SHP77 (cell line): ENCODE data around the gene NRCAM.

Source experiments
- DNase-seq, 2 experiments: peaks; one replicate each; lab custom pipeline; 2025; lab: John Stamatoyannopoulos, UW

The NRCAM gene

GRCh38 chr7:108246227-108246837 is 209.9 kb downstream of the NRCAM start:
- DNase-seq, result peak; percentile 20 to 28

GRCh38 chr7:108245523-108246226 is 210.6 kb downstream of the NRCAM start:
- no peak for DNase-seq

- DNase-seq, result no peak
These were observed 212.1 kb downstream of the NRCAM start for GRCh38 chr7:108244110-108244509.

GRCh38 chr7:108239501-108240225 is 216.6 kb downstream of the NRCAM start:
- DNase-seq, result no peak

- no peak for DNase-seq
These were observed 219.4 kb downstream of the NRCAM start for GRCh38 chr7:108236681-108237415.

- DNase-seq, result no peak
These were observed 220.7 kb downstream of the NRCAM start for GRCh38 chr7:108235451-108236061.

GRCh38 chr7:108234971-108235450 is 221.2 kb downstream of the NRCAM start:
- DNase-seq, result no peak

GRCh38 chr7:108234281-108234680 is 222.0 kb downstream of the NRCAM start:
- no peak for DNase-seq

- no peak for DNase-seq
These were observed 224.2 kb downstream of the NRCAM start for GRCh38 chr7:108232076-108232475.

- DNase-seq, result no peak
These were observed 225.0 kb downstream of the NRCAM start for GRCh38 chr7:108231221-108231620.

- DNase-seq, result no peak
These were observed 228.9 kb downstream of the NRCAM start for GRCh38 chr7:108227366-108227765.

- no peak for DNase-seq
These were observed 229.4 kb downstream of the NRCAM start for GRCh38 chr7:108226816-108227299.

GRCh38 chr7:108225531-108226181 is 230.6 kb downstream of the NRCAM start:
- no peak for DNase-seq

- no peak for DNase-seq
These were observed 231.8 kb downstream of the NRCAM start for GRCh38 chr7:108224387-108224786.

- DNase-seq, result no peak
These were observed 233.9 kb downstream of the NRCAM start for GRCh38 chr7:108222236-108222892.

- peak; percentile 85 to 87 for DNase-seq
These were observed 244.6 kb downstream of the NRCAM start for GRCh38 chr7:108211382-108212201.

- DNase-seq, result no peak
These were observed 245.4 kb downstream of the NRCAM start for GRCh38 chr7:108210796-108211195.

GRCh38 chr7:108205311-108205710 is 250.9 kb downstream of the NRCAM start:
- no peak for DNase-seq

- peak; percentile 15 to 47 for DNase-seq
These were observed 251.9 kb downstream of the NRCAM start for GRCh38 chr7:108204281-108204796.
